Retinal pigment epithelial cell (primary cell): Measurements from ENCODE around the gene JADE1.

Experiments
- DNase-seq: peaks from one replicate; pipeline ENCODE4 v3.0.0-alpha.2; 2010; ENCODE audit warnings: low read depth
- H3K4me3 ChIP-seq: 2 replicates; pipeline ENCODE4 v1.5.1; 2011; ENCODE audit warnings: mild to moderate bottlenecking, low read length, control low read depth, moderate library complexity
- TF ChIP-seq, protein P1 (sequence below): conservative IDR thresholded peaks from 2 replicates; pipeline ENCODE4 v1.5.1; 2011; ENCODE audit warnings: low read depth, low read length, control low read depth, inconsistent platforms

The JADE1 gene

DNA sequence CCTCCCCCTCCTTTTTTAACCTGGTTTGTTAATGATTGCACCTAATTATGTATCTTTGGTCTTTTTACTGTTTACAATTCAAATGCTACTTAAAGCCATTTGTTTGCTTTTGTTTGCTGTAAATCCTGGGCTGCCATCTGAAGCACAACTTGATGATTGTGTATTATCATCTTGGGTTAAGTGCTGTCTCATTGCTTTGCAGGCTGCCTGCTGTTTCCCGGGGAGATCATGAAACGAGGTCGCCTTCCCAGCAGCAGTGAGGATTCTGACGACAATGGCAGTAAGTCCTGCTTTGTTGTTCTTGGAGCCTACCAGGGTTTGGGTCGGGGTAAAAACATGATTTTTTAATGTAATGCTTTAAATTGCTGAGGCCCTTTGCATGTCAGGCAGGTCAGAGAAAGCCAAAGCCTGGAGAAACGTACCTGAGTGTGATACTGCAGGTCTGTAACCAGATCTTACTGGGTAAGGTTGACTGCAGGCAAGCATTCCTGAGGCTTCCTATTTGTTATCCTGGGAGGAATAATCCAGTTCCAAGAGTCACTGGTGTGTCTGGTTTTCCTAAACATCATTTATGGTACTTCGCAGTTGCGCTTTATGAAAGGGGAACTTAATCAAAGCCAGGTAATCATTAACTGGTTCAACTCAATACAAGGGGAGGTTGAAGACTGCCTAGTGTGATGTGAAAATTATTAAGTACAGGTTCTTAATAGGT lies 22.2 kb downstream of the JADE1 start:
- no peak overlapping the region for H3K4me3 ChIP-seq
- no peak for DNase-seq
- TF ChIP-seq, protein P1, sequence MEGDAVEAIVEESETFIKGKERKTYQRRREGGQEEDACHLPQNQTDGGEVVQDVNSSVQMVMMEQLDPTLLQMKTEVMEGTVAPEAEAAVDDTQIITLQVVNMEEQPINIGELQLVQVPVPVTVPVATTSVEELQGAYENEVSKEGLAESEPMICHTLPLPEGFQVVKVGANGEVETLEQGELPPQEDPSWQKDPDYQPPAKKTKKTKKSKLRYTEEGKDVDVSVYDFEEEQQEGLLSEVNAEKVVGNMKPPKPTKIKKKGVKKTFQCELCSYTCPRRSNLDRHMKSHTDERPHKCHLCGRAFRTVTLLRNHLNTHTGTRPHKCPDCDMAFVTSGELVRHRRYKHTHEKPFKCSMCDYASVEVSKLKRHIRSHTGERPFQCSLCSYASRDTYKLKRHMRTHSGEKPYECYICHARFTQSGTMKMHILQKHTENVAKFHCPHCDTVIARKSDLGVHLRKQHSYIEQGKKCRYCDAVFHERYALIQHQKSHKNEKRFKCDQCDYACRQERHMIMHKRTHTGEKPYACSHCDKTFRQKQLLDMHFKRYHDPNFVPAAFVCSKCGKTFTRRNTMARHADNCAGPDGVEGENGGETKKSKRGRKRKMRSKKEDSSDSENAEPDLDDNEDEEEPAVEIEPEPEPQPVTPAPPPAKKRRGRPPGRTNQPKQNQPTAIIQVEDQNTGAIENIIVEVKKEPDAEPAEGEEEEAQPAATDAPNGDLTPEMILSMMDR, result no peak

DNA sequence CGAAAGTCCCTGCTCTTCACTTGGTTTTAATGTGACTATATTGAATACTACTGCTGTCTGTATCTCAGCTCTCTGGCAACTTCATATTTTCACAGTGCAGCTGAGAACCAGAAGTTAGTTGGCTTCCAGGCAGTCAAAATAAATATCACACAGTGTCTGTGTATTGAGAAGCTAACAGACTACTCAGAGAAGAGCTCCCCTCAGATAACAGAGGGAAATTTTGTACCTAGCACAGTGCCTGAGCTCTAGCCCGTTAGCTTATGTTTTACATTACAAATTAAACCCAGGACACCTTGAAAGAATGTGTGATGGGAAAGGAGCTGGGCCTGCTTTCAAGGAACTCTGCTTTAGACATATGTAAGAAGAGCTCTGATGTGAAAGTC lies 22.7 kb downstream of the JADE1 start:
- no peak for DNase-seq
- TF ChIP-seq, protein P1, result no peak
- H3K4me3 ChIP-seq, result no peak overlapping the region

DNA sequence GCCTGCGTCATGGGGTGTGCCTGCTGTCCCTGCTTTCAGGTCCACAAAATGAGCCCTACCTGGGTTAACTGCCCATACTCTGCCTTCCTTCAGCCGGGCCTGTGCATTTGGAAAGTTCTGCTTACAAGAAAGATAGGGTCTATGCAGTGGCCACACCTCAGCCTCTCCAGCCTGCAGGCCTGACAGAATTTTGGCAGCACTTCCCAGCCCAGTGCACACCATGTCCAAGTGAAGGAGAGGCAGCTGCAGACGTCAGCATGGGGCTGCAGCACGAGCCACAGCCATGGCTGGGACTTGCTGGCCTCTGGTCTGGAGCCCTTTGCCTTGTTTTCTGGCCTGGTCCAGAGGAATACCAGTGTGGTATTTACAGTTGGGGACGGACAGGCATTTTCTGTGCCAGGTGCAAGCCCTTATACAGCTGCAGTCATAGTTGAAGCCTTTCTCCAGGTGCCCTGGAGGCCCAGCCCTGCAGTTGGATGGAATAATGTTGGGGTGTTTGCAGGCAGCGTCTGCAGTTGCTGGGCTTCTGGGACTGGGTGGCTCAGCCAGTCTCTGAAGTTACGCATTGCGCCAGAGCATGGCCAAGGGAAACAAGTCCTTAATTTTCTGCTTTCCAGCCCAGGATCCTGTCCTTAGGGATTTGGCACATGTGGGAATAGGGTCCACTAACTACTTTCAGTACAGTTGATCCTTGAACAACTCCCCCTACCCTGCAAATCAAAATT lies 26.2 kb downstream of the JADE1 start:
- TF ChIP-seq, protein P1, result no peak
- DNase-seq, result no peak
- H3K4me3 ChIP-seq, result no peak overlapping the region

DNA sequence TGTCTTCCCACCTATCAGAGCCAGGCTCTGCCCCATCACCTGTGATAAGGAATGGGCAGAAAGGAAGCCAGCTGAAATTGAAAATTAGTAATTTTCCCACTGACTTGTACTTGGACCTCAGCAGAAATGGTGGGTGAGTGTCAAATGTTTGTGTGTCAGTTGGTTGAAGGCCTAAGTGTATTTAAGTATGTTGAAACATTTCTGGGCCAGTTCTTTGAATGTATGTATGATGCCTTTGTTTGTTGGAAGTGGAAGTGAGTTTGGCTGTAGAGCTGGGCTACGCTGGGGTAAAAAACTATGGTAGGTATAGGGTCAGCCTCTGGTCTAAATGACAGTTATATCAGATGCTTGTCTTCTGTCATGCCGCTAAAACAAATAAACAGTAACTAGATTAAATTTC lies 27.7 kb downstream of the JADE1 start:
- no peak overlapping the region for H3K4me3 ChIP-seq
- TF ChIP-seq, protein P1, result no peak
- DNase-seq, result no peak

DNA sequence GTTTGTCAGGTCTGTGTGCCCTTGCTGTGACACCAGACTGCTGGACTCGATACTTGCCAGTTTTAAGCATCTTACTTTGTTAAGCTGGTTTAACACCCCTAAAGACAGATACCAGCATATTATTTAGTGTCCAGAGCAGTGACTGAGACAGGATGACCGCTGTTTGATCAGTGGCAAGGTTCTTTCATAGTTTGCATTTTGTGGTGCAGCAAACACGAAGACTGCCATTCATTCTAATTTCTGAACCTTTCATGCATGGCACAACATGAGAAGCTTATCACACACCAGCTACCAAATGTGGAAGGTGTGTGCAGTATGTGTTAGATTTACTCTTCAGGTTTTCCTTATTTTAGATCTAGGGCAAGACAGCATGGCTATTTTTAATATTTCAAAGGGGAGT lies 28.2 kb downstream of the JADE1 start:
- H3K4me3 ChIP-seq, result no peak overlapping the region
- TF ChIP-seq, protein P1, result no peak

DNA sequence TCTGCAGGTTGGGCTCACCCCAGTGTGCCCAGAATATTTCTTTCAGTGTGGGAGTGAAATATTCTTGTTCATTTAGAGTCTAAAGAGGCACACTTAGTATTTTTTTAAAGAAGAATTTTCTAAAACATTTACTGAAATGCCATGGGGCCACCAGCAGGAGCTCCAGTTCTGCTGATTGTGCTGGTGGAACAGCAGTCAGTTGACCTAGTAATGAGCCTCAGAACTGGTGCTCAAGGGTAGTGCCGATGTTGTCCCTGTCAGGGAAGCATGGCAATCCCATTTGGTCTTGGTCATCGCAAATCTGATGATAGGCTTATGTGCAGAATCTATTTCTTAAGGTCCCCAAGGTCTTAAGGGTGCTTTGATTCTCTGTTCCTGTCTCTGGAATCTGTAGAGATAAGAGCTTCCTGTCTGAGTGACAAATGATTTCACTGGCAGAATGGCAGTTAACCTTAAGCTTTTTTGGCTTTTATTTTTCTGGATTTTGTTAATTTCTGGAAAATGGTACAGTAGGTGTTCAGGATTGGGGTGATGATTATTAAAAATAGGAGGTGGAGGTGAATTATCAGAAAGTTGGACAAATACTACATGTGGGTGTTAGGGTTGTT lies 31.3 kb downstream of the JADE1 start:
- no peak overlapping the region for H3K4me3 ChIP-seq
- DNase-seq, result no peak
- TF ChIP-seq, protein P1, result no peak

More for the DNA sequence above, 28.2 kb downstream of the JADE1 start:
- no peak for DNase-seq

DNA sequence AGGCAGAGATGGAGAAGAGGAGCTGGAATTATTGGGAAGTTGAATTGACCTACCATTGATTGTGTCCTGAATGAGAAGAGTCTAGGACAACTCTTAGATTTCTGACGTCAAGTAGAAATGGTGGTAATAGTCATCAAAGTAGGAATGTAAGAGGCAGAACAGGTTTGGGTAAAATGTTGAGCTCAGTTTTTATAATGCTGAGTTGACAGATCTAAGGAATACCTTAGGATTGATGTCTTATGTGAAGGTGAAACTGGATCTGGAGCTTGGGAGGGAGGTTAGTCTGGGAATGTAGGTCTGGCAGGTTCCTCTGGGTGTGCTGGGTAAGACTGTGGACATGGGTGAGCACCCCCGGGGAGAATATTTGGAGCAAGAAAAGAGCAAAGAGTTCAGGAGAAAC lies 31.9 kb downstream of the JADE1 start:
- TF ChIP-seq, protein P1, result no peak
- DNase-seq, result no peak
- H3K4me3 ChIP-seq, result no peak overlapping the region
